NCI-H2107 treated with DMSO at 0.1 percent for 48 hours (cell line): Measurements from ENCODE around the gene OLFML2A.

Source experiments
- DNase-seq: peaks from one replicate; lab custom pipeline; 2025; ENCODE audit not compliant: unreplicated experiment; lab: John Stamatoyannopoulos, UW

Gene OLFML2A

GRCh38 chr9:124774129-124774978, 2.6 kb upstream of the OLFML2A start:
- peak; percentile 69 for DNase-seq

- no peak for DNase-seq
Observed at GRCh38 chr9:124776618-124776953, 347 bp upstream of the OLFML2A start.

GRCh38 chr9:124778575-124779367, 1.8 kb downstream of the OLFML2A start:
- no peak for DNase-seq

GRCh38 chr9:124779368-124780059, 2.6 kb downstream of the OLFML2A start:
- DNase-seq = peak; percentile 59

- no peak for DNase-seq
Observed at GRCh38 chr9:124780060-124780756, 3.3 kb downstream of the OLFML2A start.

GRCh38 chr9:124780757-124781151, 3.8 kb downstream of the OLFML2A start:
- DNase-seq = no peak

GRCh38 chr9:124781967-124782660, 5.2 kb downstream of the OLFML2A start:
- no peak for DNase-seq

GRCh38 chr9:124782661-124783574, 6.0 kb downstream of the OLFML2A start:
- DNase-seq = no peak

GRCh38 chr9:124783830-124784229, 6.9 kb downstream of the OLFML2A start:
- no peak for DNase-seq

- no peak for DNase-seq
Observed at GRCh38 chr9:124784509-124784908, 7.6 kb downstream of the OLFML2A start.

- no peak for DNase-seq
Observed at GRCh38 chr9:124786881-124787573, 10.1 kb downstream of the OLFML2A start.

GRCh38 chr9:124788542-124789217, 11.7 kb downstream of the OLFML2A start:
- no peak for DNase-seq

- DNase-seq = no peak
Observed at GRCh38 chr9:124789531-124789930, 12.6 kb downstream of the OLFML2A start.

GRCh38 chr9:124790301-124790700, 13.4 kb downstream of the OLFML2A start:
- DNase-seq = no peak

- DNase-seq = no peak
Observed at GRCh38 chr9:124790801-124791505, 14.0 kb downstream of the OLFML2A start.

- no peak for DNase-seq
Observed at GRCh38 chr9:124792257-124793014, 15.5 kb downstream of the OLFML2A start.

- DNase-seq = no peak
Observed at GRCh38 chr9:124793015-124793541, 16.1 kb downstream of the OLFML2A start.
